Stomach (tissue), 9 donors: ENCODE measurements around the gene GGA1. TPM values are rescaled to one million over a fixed set of nuclear protein-coding genes. Genes with fewer than 3 reads are reported as not detected.
"Not testable (repeated sequence)": the region's sequence is repeated elsewhere in the genome, so short reads cannot be mapped to it uniquely, and the experiment has no call there.

Source experiments
- DNase-seq, 2 donors: peaks; one replicate each; pipeline versions ENCODE4 v3.0.0 to v3.0.0-alpha.2; 2013 to 2019
- H3K27ac ChIP-seq, 5 donors: fragments of 200-600 bp in 4 of 5; sonication (generic) in 4 of 5; one replicate each; pipeline ENCODE4 v1.5.1; 2013 to 2019; ENCODE audit warnings: mild to moderate bottlenecking in 1 of 5, moderate library complexity in 1 of 5
- H3K27me3 ChIP-seq, 3 donors: fragments of 200-600 bp; sonication (generic); one replicate each; pipeline ENCODE4 v1.5.1; 2017 to 2019; ENCODE audit warnings: mixed run types in 1 of 3
- H3K36me3 ChIP-seq, 4 donors: fragments of 200-600 bp; sonication (generic); 1 replicate in 3 of 4; 2 replicates in 1 of 4; pipeline ENCODE4 v1.5.1; 2016 to 2019
- H3K4me1 ChIP-seq, 4 donors: fragments of 200-600 bp; sonication (generic); one replicate each; pipeline ENCODE4 v1.5.1; 2016 to 2019
- H3K4me3 ChIP-seq, 4 donors: fragments of 200-600 bp; sonication (generic) in 3 of 4; one replicate each; pipeline ENCODE4 v1.5.1; 2016 to 2019; ENCODE audit warnings: mild to moderate bottlenecking in 1 of 4
- H3K9me3 ChIP-seq, 4 donors: fragments of 200-600 bp; sonication (generic); one replicate each; pipeline ENCODE4 v1.5.1; 2016 to 2019
- CTCF ChIP-seq, 7 experiments: fragments of 450-650 bp in 4 of 7; fragments of 200-600 bp in 3 of 7; sonication (generic) in 3 of 7; IDR thresholded peaks; one replicate each; pipeline ENCODE4 v1.5.1; 2016 to 2019; ENCODE audit warnings: antibody characterized with exemption in 7 of 7, control low read depth in 2 of 7, mild to moderate bottlenecking in 1 of 7
- EP300 ChIP-seq: sonication (generic); formaldehyde crosslinking; IDR thresholded peaks from one replicate; pipeline ENCODE4 v1.6.1; 2017; ENCODE audit warnings: antibody characterized with exemption
- POLR2A ChIP-seq, 4 donors: fragments of 450-650 bp; IDR thresholded peaks; one replicate each; pipeline ENCODE4 v1.6.1; 2016; ENCODE audit warnings: antibody characterized with exemption in 4 of 4, control low read depth in 2 of 4, mild to moderate bottlenecking in 1 of 4, moderate library complexity in 1 of 4
- POLR2AphosphoS5 ChIP-seq, 3 donors: sonication (generic); formaldehyde crosslinking; IDR thresholded peaks; one replicate each; pipeline ENCODE4 v1.6.1; 2016; ENCODE audit warnings: antibody characterized with exemption in 3 of 3
- WGBS, 5 donors: extraction: QIAGEN DNeasy Blood & Tissue Kit in 3 of 5; methylation state at CpG; one replicate each; pipeline versions ENCODE4 v1.1.5 to v1.1.7; 2013 to 2018; 5-methylcytosine and 5-hydroxymethylcytosine counted together
- intact Hi-C: fragments of 100-400 bp; cut with DNase I; formaldehyde crosslinking; loops from one replicate; pipeline ENCODE4 v1.15.1; 2023; ENCODE audit warnings: low total_unique reads
- polyA plus RNA-seq, 3 donors: library from polyadenylated mRNA; stranded (reverse); fragments of 200-250 nt; gene quantifications; one replicate each; pipeline ENCODE4 v1.2.3, GENCODE V29; 2013
- total RNA-seq, 5 donors: library from RNA; depleted of rRNA; stranded (reverse); fragments of >200 nt; gene quantifications; one replicate each; pipeline versions ENCODE4 v1.1.0 to v1.2.3, GENCODE V29; 2014 to 2016
- donor health status: healthy with polysubstance abuse.
- donor health status: Bipolar disorder and iron deficiency.
- donor health status: healthy.

Gene GGA1
- total and polyA plus RNA-seq, 8 donors: 30.3 to 87.9 (median 45.9) TPM

DNA sequence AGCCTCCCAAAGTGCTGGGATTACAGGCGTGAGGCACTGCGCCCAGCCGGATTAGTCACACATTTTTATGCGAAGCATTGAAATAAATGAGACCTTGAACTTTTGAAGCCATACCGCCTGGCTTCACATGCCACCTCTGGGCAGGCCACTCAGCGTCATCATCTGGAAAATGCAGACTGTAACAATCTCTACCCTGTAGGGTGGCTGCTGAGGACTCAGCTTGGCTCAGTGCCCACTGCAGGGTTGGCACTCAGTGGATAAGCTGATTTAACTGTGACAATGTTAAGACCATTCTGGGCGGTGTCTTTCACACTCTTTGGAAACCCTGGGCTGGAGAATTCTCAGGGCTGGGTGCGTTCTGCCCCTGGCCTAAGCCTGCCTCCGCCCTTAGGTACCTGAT, 39.3 kb downstream of the GGA1 start:
- Histone ChIP-seq H3K9me3 (no peaks in the 10 kb centered on the region), H3K36me3 (peaks cover 10 to 94% (median 69%) of the 10 kb centered on the region in 4 donors), H3K4me3 (no peak overlapping the region), H3K4me1 (peaks cover 7 to 19% (median 7%) of the 10 kb centered on the region in 4 donors), H3K27ac (peak overlapping the region in 3 of 5 donors; percentile 4 to 74 (median 59)), H3K27me3 (no peaks in the 10 kb centered on the region)
- TF ChIP-seq POLR2A (IDR thresholded peaks at IDR 0.05) (no peak), POLR2AphosphoS5 (IDR thresholded peaks at IDR 0.05) (peak in 2 of 3 donors; percentile 21 to 39), CTCF (IDR thresholded peaks at IDR 0.05) (no peak), EP300 (no peak)
- intact Hi-C loops: loop anchor here (10.0 kb wide), 1 partner anchor 147 kb away; no protein-coding TSS in a partner anchor
- WGBS, 5 donors: 34 to 77% (median 54%) methylated on average over 8 to 9 of the region's 9 CpGs
- peak in 1 of 2 donors; percentile 54 for DNase-seq

GRCh38 chr22:37650463-37651136, 42.0 kb downstream of the GGA1 start:
- H3K27ac ChIP-seq: no peak overlapping the region
- H3K36me3 ChIP-seq: peaks cover 13 to 88% (median 64%) of the 10 kb centered on the region in 4 donors
- DNase-seq: no peak
- peaks cover 0 to 11% (median 0%) of the 10 kb centered on the region in 4 donors for H3K4me1 ChIP-seq
- H3K27me3 ChIP-seq: no peaks in the 10 kb centered on the region
- H3K9me3 ChIP-seq: no peaks in the 10 kb centered on the region
- WGBS, 5 donors: 95 to 99% (median 96%) methylated on average over 12 to 17 of the region's 17 CpGs
- no peak overlapping the region for H3K4me3 ChIP-seq
- TF ChIP-seq EP300 (no peak), CTCF (IDR thresholded peaks at IDR 0.05) (no peak), POLR2AphosphoS5 (IDR thresholded peaks at IDR 0.05) (no peak)
- intact Hi-C loops: no loop called here

DNA sequence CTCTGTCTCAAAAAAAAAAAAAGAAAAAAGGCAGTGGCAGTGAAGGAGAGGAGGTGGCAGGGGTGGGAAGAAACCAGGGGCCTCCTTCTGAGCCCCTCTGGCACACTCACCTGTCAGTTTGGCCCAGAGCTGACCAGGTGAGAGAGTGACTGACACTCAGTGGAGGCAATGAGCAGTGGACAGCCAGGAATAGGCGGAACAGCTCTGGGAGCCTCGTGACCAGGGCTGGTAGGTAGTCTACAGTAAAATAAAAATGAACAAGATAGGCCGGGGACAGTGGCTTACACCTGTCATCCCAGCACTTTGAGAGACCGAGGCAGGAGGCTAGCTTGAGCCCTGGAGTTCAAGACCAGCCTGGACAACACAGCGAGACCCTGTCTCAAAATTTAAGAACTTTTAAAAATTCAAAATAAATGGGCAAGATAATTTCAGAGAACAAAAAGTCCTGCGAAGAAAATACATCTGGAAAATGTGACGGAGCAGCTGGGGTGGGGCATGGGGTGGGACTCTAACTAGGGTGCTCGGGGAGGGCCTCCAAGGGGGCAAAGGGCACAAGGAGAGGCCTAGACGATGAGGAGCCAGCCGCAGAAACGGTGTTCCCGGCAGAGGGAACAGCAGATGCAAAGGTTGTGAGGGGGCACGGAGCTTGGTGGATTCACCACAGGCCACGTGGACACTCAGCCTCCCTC, 46.1 kb downstream of the GGA1 start:
- peak in 1 of 2 donors; percentile 36 for DNase-seq
- TF ChIP-seq EP300: no peak
- no peak for TF ChIP-seq CTCF (IDR thresholded peaks at IDR 0.05)
- TF ChIP-seq POLR2A (IDR thresholded peaks at IDR 0.05): no peak
- no peak for TF ChIP-seq POLR2AphosphoS5 (IDR thresholded peaks at IDR 0.05)
- Histone ChIP-seq H3K27ac (no peak overlapping the region), H3K4me3 (no peak overlapping the region), H3K4me1 (peaks cover 12 to 14% (median 14%) of the 10 kb centered on the region in 4 donors), H3K9me3 (no peaks in the 10 kb centered on the region), H3K36me3 (peaks cover 6 to 49% (median 44%) of the 10 kb centered on the region in 4 donors), H3K27me3 (no peaks in the 10 kb centered on the region)
- intact Hi-C loops: no loop called here
- WGBS, 5 donors: 70 to 86% (median 83%) methylated on average over 13 to 14 of the region's 14 CpGs

DNA sequence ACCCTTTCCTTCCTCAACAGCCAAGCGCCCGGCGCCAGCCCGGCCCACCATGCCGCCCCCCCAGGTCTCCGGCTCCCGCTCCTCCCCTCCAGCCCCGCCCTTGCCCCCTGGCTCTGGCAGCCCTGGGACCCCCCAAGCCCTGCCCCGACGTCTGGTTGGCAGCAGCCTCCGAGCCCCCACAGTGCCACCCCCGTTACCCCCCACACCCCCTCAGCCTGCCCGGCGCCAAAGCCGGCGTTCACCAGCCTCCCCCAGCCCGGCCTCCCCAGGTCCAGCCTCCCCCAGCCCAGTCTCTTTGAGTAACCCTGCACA, 46.6 kb downstream of the GGA1 start:
- DNase-seq: no peak

DNA sequence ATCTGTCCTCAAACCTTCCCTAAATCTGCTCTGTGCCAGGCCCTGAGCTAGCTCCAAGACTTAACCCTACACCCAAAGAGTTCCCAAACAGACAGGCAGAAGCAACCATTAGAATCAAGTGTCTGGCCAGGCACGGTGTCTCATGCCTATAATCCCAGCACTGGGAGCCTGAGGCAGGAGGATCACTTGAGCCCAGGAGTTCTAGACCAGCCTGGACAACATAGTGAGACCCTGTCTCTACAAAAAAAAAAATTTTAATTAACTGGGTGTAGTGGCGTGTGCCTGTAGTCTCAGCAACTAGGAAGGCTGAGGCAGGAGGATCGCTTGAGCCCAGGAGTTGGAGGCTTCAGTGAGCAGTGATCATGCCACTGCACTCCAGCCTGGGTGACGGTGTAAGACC, 47.9 kb downstream of the GGA1 start:
- intact Hi-C loops, H3K4me3 ChIP-seq, H3K27ac ChIP-seq, DNase-seq, H3K27me3 ChIP-seq, H3K9me3 ChIP-seq: not testable (repeated sequence)
- WGBS, 5 donors: 93 to 98% (median 97%) methylated on average over 4 of the region's 4 CpGs
- Histone ChIP-seq H3K4me1 (peaks cover 31 to 33% (median 32%) of the 10 kb centered on the region in 4 donors), H3K36me3 (peaks cover 3 to 30% (median 25%) of the 10 kb centered on the region in 4 donors)

More for the DNA sequence above, 46.6 kb downstream of the GGA1 start:
- no peak for TF ChIP-seq POLR2AphosphoS5 (IDR thresholded peaks at IDR 0.05)
- no peak for TF ChIP-seq POLR2A (IDR thresholded peaks at IDR 0.05)
- no peak for TF ChIP-seq EP300
- TF ChIP-seq CTCF (IDR thresholded peaks at IDR 0.05): no peak
- H3K27me3 ChIP-seq: no peaks in the 10 kb centered on the region
- no peak overlapping the region for H3K4me3 ChIP-seq
- 82 to 97% (median 91%) methylated on average over 5 to 17 of the region's 17 CpGs for WGBS, 5 donors
- H3K27ac ChIP-seq: no peak overlapping the region
- peaks cover 6 to 44% (median 39%) of the 10 kb centered on the region in 4 donors for H3K36me3 ChIP-seq
- H3K9me3 ChIP-seq: no peaks in the 10 kb centered on the region
- intact Hi-C loops: no loop called here
- H3K4me1 ChIP-seq: peaks cover 17 to 19% (median 19%) of the 10 kb centered on the region in 4 donors
